Panc1 (cell line): ENCODE measurements around the gene PLCB4.

Experiments
- CTCF ChIP-seq: fragments of 450-650 bp; IDR thresholded peaks from 2 replicates; pipeline ENCODE4 v1.5.1; 2017; ENCODE audit warnings: mild to moderate bottlenecking
- POLR2AphosphoS5 ChIP-seq: IDR thresholded peaks from 2 replicates; pipeline ENCODE4 v1.6.1; 2012; ENCODE audit warnings: mild to moderate bottlenecking, low read depth, low read length, moderate library complexity
- REST ChIP-seq, 2 experiments: IDR thresholded peaks; 2 replicates each; pipeline ENCODE4 v1.6.1; 2011 to 2012; ENCODE audit warnings: low read depth in 2 of 2, control low read depth in 1 of 2, low read length in 1 of 2, mild to moderate bottlenecking in 1 of 2, moderate library complexity in 1 of 2; ENCODE audit not compliant: insufficient read depth in 1 of 2
- SIN3A ChIP-seq: IDR thresholded peaks from 2 replicates; pipeline ENCODE4 v1.6.1; 2012; ENCODE audit warnings: low read depth, mild to moderate bottlenecking, low read length, moderate library complexity, borderline replicate concordance; ENCODE audit not compliant: insufficient read depth
- TCF7L2 ChIP-seq: IDR thresholded peaks from 2 replicates; pipeline ENCODE4 v1.6.1; 2011; ENCODE audit warnings: mild to moderate bottlenecking, low read depth, low read length, inconsistent platforms

DNA sequence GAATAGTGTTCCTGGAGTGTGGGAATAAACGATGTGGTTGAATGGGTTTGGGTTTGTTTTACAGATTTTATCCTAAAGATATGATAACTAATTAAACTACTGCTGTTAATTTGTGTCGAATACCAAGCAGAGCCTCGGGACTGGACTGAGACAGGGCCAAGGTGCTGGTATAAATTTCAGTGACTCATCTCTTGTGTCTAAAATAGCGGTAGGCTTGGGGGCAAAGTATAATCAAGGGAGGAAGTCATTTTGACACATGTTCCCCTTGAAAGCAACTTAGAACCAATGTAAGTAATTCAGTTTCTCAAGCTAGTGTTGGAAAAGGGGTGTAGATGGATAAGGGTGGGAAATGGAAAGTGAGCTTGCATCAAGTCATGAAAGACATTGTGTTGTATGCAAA lies 108.4 kb downstream of the PLCB4 start:
- no peak for TF ChIP-seq CTCF
- no peak for TF ChIP-seq POLR2AphosphoS5
- no peak for TF ChIP-seq TCF7L2
- no peak for TF ChIP-seq SIN3A
- TF ChIP-seq REST (IDR thresholded peaks at IDR 0.05; ENCODE audit: insufficient read depth in 1 of 2, low read depth in 2 of 2, low read length in 1 of 2), result no peak
